ENCODE results near the gene TERF2IP.

TERF2IP gene, protein sequence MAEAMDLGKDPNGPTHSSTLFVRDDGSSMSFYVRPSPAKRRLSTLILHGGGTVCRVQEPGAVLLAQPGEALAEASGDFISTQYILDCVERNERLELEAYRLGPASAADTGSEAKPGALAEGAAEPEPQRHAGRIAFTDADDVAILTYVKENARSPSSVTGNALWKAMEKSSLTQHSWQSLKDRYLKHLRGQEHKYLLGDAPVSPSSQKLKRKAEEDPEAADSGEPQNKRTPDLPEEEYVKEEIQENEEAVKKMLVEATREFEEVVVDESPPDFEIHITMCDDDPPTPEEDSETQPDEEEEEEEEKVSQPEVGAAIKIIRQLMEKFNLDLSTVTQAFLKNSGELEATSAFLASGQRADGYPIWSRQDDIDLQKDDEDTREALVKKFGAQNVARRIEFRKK

DNA sequence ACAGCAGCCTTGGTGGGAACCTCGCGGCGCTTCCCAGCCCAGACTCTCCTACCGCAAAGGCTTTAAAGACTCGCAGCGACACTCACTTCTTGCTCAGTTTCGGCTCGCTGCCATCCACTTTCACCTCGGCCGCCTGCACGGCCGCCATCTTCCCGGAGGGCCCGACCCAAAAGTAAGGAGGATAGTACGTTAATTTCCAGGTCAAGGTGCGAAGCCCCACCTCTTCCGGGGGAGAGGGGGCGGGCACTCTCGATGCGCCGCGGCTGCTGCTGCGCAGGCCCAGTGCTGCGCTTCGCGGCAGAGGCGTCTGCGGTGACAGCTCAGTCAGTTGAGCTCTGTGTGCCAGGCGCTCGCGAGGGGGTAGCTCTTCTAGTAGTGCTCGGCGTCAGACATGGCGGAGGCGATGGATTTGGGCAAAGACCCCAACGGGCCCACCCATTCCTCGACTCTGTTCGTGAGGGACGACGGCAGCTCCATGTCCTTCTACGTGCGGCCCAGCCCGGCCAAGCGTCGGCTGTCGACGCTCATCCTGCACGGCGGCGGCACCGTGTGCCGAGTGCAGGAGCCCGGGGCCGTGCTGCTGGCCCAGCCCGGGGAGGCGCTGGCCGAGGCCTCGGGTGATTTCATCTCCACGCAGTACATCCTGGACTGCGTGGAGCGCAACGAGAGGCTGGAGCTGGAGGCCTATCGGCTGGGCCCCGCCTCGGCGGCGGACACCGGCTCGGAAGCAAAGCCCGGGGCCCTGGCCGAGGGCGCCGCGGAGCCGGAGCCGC, at the start of gene TERF2IP, which contains the start of gene KARS1:
Gene TERF2IP (plus strand): TSS at position 282 of the 773 bp plus-strand sequence. CDS start 110 bp downstream, at position 392.
Gene KARS1 (minus strand): TSS at position 174 of the 773 bp plus-strand sequence. CDS start 26 bp downstream, at position 148.
- DNase-seq = peak; percentile 94 to 96 (median 95)

DNA sequence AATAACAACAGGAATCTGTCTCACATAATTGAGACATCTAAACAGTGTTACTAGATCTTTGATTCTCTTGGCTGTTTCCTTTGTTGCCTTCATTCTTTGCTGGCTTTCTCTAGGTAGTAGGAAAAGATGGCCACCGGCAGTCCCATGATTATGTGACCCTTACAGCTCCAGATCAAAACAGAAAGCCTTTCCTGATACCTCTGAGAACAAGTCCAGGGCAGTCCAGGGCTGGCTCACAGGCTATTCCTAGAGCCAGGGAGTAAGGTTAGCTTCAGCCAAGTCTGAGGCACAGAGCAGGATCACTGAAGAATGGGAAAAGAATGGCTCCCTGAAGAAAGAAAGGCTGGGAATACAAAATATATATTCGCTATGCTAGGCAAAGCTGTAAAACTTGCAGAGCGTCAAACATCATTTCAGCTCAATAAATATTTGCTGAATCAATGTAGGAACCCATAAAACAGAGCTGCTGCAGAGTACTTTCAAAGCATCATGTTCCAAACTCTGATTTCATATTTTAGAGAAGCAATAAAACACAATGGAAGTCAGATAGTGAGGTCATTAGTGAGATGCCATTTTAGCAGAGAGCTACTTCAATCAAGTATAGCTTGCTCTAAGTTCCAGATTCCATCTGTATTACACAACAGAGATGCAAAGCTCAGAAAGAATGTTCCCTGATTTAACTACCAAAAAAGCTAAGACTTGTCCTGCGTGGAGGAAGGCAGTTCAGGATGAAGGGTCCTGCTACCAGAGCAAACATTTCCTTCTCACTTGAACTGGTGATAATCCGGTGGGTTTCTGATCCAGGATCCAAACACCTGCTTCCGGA, 47.9 kb upstream of the TERF2IP start:
- no peak for DNase-seq

DNA sequence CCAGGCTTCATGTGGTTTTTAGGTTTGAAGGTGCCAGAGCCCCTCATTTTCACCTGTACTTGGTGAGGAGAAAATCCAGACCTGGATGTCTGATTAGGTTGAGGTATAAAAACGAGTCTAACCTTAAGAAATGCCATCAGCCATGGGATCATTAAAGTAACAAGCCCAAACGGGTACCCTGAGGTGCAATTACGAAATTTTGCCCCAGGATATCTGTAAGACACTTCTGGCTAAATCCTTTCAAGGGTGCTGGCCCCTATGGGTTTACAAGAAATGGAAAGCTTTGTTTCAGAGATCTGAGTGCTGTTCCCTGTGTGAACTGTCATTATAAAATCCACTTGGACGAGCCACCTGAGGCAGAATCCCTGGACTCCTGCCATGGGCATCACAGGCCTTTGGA, 44.3 kb upstream of the TERF2IP start:
- DNase-seq = no peak

DNA sequence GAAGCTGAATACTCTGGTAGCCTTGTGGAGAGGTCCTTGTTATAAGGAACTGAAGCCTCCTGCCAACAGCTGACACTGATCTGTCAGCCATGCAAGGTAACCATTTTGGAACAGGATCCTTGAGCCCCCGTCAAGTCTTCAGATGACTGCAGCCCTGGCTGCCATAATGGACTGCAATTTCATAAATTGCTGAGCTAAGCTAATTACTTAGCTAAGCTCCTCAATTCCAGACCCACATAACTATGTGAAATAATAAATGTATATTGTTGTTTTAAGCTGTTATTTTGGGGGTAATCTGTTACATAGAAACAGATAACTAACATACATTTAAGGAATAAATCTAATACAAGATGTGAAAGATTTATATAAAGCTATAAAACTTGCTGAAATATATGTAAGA, 41.1 kb upstream of the TERF2IP start:
- no peak for DNase-seq

DNA sequence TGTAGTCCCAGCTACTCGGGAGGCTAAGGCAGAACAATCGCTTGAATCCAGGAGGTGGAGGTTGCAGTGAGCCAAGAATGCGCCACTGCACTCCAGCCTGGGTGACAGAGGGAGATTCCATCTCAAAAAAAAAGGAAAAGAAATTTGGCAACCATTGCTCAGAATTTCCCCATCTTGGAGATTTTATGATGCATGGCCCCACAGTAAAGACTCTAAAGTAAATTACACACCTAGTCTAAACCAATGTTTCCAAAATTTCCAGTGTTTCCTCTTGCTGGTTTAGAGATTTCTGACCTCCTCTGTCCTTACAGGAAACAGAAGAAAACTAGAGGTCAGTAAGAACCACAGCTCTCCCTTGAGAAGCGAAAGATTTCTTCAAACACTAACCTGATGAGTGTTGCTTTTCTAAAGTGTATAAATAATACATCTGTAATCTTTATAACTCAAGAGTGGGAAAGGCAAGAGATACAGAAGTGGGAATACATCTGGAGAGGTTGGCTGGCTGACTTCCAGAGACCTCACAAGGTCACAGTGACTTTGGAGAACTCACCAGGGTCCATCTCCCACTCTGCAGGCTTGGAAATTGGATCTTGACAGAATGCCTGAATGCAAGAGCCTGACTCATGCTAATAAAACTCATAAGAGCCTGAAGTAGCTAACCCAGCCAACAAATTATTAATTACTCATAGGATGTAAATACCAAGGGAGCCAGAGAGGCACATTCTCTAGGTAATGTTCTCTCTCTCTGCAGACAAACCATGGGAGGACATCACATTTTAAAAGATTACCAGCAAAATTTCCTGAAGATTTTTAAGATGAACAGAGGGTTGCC, 33.3 kb upstream of the TERF2IP start:
- DNase-seq = peak; percentile 17 to 41 (median 40)

DNA sequence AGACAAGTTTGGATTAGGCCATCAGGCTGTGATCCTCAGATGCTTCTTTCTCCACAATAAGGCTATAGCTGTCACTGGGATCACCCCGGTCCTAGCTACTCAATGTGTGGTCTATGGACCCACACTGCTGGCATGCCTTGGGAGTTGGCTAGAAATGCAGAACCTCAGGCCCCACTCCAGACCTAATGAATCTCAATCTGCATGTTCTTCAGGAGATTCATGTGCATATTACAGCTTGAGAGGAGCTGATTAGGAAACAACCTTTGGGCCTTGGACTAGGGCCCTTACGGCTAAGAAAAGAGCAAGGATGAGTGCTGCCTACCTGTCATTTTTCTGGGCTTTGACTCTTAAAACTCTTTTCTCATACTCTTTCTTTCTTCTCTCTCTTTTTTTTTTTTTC, 32.0 kb upstream of the TERF2IP start:
- DNase-seq = no peak

DNA sequence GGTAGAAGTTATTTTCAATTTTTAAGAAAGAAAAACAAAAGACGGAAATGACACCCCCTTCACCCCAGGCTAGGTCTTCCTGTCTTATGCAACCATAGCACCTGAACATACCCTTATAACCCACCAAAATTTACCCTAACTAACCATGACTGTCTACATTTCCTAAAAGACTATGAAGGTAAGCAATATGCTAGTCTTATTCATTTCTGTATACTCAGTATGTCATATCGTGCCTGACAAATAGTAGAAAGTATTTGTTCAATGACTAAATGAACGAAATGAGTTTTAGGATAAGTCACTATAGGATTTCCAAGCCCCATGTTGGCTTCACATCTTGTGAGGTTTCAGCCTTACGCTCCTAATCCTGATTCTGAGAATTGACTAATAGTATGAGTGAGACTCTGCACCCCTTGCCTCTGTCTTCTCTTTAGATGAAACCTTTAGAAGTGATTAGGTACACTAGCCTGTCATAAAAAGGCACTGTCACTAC, 31.0 kb upstream of the TERF2IP start:
- DNase-seq = no peak

DNA sequence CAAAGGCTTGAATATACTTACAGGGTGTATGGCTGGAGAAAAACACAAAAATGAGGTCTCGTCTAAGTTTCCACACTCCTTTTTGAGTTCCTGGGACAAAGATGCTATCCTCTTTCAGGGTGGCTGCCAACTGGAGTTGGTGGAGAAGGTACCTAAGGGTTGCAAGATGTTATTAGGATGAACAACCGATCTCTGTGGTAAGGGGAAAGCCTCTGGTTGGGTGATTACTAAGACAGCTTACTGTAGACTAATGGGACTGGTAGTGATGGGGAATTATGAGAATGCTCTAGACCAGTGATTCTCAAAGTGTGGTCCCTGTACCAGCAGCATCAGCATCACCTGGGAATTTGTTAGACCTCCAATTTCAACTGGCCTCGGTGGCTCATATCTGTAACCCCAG, 30.5 kb upstream of the TERF2IP start:
- DNase-seq = no peak

DNA sequence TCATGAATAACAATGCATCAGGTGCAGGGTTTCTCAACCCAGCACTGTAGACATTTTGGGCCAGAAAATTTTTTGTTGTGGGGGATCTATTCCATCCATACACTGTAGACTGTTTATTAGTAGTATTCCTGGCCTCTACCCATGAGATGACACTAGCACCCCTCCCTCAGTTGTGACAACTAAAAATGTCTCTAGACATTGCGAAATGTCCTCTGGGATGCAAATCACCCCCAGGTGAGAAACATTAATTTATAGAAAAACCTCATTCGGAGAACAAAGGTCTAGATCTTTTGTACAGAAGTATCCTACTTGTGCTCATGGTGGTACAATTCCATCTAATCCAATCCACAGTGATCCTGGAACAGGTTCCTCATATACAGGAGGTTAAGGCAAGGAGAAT, 28.8 kb upstream of the TERF2IP start:
- DNase-seq = no peak

DNA sequence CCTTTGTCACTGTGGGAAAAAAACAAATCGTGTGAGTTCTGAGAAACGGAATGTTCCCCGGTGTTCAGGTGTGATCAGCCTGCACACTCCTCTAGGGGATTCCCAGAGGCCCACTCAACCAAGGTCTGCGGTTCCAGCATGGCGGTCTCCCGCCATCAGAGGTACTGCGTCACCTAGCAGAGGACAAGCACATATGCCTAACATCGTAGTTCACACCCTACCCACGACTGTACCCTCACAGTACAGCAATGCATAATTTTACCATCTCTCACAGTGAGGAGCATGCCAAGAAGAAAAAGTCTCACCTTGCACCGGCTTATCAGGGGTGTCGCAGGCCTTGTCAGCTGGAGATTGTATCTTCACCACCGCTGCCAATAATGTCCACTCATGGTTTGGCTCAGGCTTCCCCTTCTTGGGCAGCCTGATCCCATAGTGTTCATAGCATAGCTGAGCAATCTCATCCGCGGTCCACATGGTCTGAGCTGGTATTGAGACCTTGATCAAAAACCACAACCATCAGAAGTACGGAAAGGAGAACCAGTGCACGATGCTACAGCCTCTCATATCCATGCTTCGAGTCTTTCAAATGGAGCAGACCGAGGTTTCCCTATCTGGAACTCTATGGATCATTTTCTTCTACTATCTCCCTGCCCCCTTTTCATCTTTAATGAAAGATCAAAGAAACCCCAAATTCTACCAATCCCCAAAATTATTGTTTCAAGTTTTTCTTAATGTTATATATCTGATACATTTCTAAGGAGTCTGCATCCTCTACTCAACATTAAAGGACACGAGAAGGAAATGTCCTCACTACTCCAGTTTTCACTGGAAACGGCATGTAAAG, 27.0 kb upstream of the TERF2IP start:
- DNase-seq = no peak

DNA sequence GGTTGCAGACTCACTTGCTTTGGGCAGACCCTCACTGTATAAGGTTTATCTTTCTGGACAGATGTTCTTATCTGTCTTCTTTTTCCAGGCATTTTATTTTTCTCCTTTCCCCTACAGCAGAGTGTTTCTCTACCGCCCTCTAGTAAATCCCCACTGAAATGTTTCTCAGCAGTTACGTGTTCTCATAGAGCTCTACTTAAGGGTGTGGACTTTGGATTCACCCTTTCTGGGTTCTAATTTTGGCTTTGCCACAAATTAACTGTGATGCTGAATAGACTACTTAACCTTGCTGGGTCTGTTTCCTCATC, 26.4 kb upstream of the TERF2IP start:
- DNase-seq = peak in 2 of 3 donors; percentile 9 to 31

DNA sequence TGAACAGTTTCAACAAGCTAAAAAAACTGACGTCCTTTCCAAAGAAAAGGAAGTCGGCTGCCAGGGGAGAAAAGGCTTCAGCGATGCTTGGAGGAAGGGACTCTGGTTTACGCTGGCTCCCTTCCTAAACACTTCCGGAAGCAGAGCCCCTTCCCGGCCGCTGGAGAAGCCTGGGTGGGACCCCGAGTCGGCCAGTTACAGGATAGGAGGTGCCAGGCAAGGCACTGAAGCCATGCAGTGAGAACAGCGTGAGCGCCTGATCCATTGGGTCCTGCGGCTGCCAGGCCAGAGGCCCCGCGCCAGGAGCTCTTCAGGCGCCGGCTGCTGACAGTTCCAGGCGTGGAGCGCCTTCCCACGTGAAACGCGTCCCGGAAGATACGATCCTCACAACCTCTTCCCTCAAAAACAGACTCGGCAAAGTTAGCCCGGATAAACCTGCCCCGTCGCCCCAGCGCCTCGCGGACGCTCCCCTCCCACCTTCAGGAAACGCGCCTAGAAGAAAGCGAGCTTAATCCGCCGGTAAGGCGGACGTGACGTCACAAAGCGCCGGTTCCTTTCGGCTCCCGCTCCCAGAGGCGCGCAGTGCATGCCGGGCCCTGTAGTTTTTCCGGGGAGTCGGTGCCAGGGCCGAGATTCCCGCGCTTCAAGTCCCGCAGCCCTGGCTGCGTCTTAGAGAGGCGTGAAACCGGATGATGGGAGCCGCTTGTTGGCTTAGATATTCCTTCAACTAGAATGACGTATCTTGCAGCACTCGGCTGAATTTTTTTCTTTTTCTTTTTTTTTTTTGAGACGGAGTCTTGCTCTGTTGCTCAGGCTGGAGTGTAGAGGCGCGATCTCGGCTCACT, 24.6 kb upstream of the TERF2IP start, which contains the start of gene ADAT1:
Gene ADAT1 (minus strand): TSS at position 521 of the 845 bp plus-strand sequence. CDS start 2,482 bp downstream, outside the sequence.
- DNase-seq = peak; percentile 98 to 99 (median 99)

DNA sequence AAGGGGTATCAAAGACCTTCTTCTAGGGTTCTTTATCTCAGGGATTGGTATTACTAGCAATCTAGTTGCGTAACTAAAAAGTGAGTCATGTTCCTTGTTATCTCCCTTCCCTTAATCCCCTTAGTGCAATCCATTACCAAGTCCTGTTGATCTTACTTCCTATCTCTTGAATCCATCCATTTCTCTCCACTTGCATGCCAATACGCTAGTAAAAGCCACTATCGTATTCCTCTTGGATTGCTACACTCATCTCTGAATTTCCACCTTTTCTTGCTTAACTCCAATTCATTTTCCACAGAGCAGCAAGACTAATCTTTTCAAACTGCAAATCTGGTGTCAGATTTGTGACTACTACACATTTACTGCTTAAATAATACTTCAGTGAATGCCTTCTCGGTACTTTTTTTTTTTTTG, 22.6 kb upstream of the TERF2IP start:
- DNase-seq = peak in 1 of 3 donors; percentile 14

DNA sequence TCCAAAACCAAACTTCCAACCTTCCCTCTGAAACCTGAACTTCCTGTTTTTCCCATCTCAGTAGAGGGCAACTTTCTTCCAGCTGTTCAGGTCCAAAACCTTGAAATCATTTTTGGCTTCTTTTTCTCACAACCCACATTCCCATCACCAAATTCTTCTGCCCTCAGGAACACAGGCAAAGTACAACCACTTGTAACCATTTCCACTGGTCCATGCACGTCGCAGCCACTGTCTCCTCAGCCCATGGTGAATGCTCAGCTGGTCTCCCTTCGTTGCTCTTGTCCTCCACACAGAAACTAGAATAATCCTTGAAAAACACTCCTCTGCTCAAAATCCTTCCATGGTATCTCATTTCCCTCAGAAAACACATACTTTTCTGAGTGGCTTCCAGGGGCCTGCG, 20.8 kb upstream of the TERF2IP start:
- DNase-seq = no peak

DNA sequence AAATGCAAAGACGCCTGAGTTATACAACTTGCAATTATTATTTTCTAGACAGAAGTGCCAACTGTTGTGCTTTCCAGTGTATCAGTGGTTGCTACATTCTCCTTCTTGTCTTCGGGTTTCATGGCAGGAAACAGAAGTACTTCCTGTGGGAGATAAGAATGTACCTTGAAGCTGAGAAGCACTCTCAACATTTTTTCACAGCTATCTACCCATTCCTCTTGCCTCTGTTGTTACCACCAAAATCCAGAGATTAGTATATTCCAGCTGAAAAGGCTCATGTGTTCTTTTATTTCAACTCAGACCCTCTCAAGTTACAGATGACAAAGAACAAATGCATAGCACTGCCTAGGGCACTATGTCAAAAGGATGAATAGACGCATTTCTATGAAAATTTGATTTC, 19.7 kb upstream of the TERF2IP start:
- DNase-seq = no peak

DNA sequence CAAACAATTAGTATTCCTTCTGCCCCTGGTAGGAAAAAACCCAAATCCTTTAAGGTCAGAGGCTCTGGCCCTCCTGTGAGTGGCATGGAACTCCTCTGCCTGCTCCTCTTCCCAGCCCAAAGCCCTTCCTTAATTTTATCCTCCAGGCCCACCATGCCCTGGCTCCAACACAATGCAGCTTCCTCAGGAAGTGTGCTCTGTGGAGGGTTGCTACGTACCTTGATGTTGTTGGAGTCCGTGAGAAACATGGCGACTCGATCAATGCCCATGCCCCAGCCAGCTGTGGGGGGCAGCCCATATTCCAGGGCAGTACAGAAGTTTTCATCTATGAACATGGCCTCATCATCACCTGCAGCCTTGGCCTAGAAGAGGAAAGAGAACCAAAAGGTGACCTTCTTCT, 19.2 kb upstream of the TERF2IP start:
- DNase-seq = no peak

DNA sequence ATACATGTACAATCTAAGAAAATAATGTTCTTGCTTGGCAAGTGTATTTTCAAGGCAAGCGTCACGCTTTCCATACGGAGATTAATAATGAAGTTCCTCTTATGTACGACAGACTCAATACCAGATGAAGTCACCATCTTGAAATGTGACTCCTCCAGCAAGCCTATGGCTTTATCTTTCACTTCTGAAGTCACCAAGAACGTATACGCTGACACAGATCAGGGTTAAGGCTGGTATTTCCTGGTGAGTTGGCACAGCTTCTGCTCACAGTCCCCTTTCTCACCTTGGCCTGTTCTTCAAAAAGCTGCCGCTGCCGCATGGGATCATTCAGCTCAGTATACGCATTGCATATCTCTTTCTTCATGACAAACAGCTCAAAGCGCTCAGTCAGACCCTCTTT, 18.4 kb upstream of the TERF2IP start:
- DNase-seq = no peak

DNA sequence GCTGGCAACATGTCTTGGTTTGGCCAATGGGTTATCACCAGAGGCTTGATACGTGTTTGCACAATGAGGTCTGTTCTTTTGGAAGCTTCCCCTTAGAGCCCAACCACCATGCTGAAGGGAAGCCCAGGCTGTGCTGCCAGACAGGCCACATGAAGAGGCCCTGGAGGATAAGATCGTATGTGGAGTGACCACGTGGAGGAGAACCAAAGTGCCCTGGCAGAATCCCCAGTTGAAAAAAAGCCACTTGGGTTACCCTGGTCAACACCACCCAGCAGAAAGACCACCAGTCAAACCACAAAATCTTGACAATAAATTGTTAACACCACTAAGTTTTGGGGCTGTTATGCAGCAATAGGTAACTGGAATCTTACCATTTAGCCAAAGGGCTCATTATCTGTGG, 17.5 kb upstream of the TERF2IP start:
- no peak for DNase-seq

DNA sequence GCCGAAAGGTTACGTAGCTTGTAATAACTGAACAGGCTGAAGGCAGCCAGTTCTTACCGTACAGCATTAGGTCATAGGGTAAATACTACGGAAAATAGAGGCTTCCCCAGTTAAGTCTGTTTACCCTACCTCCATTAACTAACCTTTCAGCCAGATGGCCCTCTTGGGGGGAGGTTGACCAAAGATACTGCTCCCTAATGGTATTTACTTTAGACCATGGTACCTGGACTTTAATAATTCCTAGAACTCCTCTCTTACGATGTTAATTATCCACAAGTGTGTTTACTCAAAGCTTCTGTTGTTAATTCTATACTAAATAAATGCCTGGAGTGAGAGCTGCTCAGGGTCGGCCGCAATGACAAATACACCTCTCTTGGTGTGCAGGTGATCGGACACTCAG, 14.7 kb upstream of the TERF2IP start:
- DNase-seq = no peak

DNA sequence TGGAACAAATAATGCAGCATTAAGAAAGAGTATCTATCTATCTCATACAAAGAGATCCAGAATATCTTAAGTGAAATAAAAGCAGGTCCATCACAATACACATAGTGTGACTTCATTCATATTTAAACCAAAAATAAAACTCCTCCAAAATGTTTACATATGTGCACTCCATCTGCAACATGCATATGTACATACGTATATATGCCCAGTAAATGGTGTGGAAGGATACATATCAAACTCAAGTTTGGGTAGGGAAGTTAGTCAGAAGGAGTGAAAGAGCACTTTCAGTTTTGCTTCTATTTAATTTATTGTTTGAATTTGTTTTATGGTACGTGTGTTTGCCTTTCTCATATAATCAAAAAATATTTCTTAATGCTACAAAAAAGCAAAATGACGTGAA, 12.5 kb upstream of the TERF2IP start:
- no peak for DNase-seq

Measured in suppressor macrophage treated with lipopolysaccharide for 1 hour (primary cell).